Nucleus accumbens (tissue), 56 donors: ENCODE measurements around the gene IGFL4.

ENCODE experiments used
- DNase-seq, 56 donors: peaks; one replicate each; lab custom pipeline; 2025; lab: John Stamatoyannopoulos, UW

IGFL4 gene

DNA sequence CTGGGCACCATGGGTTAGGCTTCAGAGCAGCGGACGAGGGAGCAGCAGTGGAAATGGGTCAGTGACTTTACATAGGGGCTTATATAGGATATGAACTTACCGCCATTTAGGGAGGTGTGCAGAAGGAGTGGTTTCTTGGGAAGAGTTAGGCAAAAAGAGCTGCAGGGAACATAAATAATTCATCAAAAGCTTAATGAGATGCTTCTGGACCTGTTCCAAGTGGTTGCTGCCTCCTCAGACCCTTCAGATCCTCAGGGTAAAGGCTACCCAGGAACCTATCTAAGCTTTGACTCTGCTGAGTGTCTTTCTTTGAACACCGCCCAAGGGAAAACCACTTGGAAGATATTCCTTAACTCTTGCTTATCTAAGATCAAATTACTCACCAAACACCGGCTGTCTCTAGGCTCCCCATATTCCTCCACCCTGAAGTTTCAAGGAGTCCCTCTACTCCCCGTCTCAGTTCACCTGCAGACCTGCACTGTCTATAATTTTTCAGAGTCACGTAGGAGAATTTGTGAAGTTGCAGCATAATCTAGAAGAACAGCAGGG lies at the start of gene IGFL4:
IGFL4 (minus strand) TSS at position 51 of the 549 bp plus-strand sequence; CDS start at position 11, 40 bp downstream.
- DNase-seq = no peak

DNA sequence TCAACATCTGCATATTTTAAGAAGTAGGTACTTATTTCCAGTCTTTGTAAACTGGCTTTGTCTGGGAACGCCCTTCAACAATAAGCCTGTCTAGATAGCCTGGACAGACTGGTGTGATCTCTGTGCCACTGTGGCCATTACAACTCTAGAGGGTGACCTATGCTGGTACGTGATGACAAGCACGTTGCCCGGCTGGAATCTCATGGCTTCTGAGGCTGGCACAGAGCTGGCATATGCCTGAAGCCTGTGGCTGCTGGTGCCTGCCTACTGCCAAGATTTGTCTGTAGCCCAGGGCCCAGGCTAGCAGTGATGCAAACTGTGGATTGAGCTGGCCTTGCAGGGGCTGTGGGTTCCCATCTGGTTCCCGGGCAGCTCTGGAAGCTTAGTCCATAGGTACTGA lies 49.6 kb upstream of the IGFL4 start:
- DNase-seq = no peak

- DNase-seq = no peak
Measured at GRCh38 chr19:46089432-46089831, 48.6 kb upstream of the IGFL4 start.

DNA sequence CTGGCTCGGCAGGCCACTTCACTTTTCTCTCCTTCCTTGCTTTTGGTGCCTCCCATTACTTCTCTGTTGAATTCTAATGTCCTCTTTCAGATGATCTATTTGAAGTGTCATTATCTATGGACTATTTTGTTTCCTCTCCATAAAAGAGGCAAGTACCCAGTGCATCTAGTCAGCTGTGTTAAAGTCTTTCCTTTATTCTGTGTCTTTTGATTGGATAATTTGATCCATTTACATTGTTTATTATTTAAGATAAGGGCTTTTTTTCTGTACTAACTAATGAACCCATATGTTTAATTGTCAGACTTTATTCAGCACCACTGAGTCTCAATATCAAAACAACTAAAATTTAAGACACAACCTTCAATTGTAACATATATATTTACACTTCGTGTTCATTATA lies 47.3 kb upstream of the IGFL4 start:
- no peak for DNase-seq

GRCh38 chr19:46085888-46086287 lies 45.1 kb upstream of the IGFL4 start:
- no peak for DNase-seq

DNA sequence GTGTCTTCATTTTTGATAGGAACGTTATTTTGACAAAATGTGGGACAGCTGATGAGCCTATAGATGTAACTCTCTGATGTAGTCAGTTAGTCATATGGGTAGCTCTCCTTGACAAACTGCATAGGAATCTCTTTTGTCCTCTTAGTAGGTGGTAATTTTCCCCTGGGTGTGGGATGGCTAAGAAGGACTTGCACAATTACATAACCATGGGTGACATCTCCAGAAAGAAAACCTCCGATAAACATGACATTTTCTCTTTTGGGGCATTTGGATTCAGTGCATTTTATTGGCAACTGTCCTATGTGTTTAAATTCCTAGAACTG lies 41.9 kb upstream of the IGFL4 start:
- DNase-seq = no peak

- DNase-seq = peak in 8 of 56 donors; percentile 4 to 31 (median 10)
Measured at GRCh38 chr19:46081928-46082727, 41.3 kb upstream of the IGFL4 start.

GRCh38 chr19:46080561-46080960 lies 39.8 kb upstream of the IGFL4 start:
- DNase-seq = peak in 3 of 56 donors; percentile 3 to 9 (median 4)

DNA sequence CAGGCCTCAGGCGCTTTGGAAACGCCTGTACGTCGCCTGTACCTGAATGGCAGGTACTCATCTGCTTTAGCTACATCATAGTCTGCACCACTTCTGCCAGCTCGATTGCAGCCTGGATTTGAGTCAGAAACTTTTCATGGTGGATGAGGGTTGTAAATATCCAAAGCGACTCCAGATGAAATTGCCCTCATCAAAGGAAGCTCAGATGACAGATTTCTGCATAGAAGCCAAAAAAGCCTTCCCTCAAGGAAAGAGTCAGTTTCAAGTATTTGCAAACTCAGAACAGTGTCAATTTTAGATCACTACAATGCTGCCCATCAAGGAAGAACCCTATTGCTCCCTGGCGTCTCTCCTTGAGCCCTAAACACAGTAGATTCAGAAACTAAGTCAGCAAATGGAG lies 38.8 kb upstream of the IGFL4 start:
- no peak for DNase-seq

DNA sequence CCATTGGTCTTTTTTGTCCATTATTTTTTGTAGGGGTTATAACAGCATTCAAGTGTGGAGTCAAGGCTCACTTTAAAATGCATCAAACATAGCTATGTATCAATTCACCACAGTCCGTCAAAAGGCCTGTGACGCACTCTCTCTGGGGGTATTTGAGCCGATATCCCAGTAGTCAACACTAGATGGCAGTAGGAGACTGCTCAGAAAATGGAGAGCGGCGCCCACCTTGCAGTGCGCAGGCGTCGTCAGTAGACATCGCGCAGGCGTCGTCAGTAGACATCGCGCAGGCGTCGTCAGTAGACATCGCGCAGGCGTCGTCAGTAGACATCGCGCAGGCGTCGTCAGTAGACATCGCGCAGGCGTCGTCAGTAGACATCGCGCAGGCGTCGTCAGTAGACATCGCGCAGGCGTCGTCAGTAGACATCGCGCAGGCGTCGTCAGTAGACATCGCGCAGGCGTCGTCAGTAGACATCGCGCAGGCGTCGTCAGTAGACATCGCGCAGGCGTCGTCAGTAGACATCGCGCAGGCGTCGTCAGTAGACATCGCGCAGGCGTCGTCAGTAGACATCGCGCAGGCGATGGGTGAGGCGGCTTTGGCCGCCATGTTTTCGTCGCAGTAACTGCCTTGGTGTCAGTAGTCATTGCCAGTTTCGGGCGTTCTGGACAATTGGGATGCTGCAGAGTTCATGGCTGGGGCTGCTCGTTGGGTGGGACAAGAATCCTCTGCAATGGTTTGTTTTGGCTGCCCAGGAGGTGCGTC lies 38.0 kb upstream of the IGFL4 start:
- peak in 47 of 56 donors; percentile 2 to 85 (median 44) for DNase-seq

- no peak for DNase-seq
Measured at GRCh38 chr19:46077815-46078167, 37.0 kb upstream of the IGFL4 start.

GRCh38 chr19:46076951-46077814 lies 36.4 kb upstream of the IGFL4 start:
- DNase-seq = peak in 55 of 56 donors; percentile 17 to 92 (median 77)

- no peak for DNase-seq
Measured at GRCh38 chr19:46076031-46076880, 35.5 kb upstream of the IGFL4 start.

GRCh38 chr19:46073268-46073922 lies 32.6 kb upstream of the IGFL4 start:
- DNase-seq = peak in 2 of 56 donors; percentile 9 to 12

- DNase-seq = no peak
Measured at GRCh38 chr19:46069806-46070341, 29.1 kb upstream of the IGFL4 start.

- no peak for DNase-seq
Measured at GRCh38 chr19:46068345-46069258, 27.8 kb upstream of the IGFL4 start.

- DNase-seq = no peak
Measured at GRCh38 chr19:46067691-46068090, 26.9 kb upstream of the IGFL4 start.

GRCh38 chr19:46066471-46066870 lies 25.7 kb upstream of the IGFL4 start:
- no peak for DNase-seq
